Epithelial cell of esophagus (primary cell): ENCODE results near the gene SERPINA5.
"Not testable (repeated sequence)": the region's sequence is repeated elsewhere in the genome, so short reads cannot be mapped to it uniquely, and the experiment has no call there.

Source experiments
- DNase-seq: peaks from one replicate; pipeline ENCODE4 v3.0.0; 2010; ENCODE audit warnings: low read depth
- H3K4me3 ChIP-seq: 2 replicates; pipeline ENCODE4 v1.5.1; 2011; ENCODE audit warnings: mild to moderate bottlenecking, low read length, control low read depth
- TF ChIP-seq, protein P1 (sequence below): IDR thresholded peaks from 2 replicates; pipeline ENCODE4 v1.5.1; 2011; ENCODE audit warnings: low read depth, mild to moderate bottlenecking, low read length, control low read depth, inconsistent platforms; ENCODE audit not compliant: insufficient read depth; ENCODE audit errors: missing control alignments

Gene SERPINA5

DNA sequence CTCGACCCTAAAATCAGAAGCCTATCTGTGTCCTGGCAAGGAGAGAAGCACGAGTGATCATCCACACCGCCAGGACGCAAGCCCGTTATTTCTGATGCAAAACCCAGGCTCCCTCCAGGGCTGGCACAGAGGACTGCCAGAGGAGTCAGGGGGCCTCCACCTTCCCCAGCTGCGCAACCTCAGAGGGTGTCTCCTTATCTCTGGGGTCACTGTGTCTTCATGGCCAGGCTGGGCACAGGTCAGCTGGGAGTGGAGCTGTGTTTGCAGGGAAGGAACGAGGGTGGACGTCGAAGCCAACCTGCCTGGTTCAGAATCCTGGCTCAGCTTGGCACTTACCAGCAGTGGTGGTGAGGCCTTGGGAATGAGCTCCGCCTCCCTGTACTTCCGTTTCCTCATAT, 18.9 kb downstream of the SERPINA5 start:
- TF ChIP-seq, protein P1, sequence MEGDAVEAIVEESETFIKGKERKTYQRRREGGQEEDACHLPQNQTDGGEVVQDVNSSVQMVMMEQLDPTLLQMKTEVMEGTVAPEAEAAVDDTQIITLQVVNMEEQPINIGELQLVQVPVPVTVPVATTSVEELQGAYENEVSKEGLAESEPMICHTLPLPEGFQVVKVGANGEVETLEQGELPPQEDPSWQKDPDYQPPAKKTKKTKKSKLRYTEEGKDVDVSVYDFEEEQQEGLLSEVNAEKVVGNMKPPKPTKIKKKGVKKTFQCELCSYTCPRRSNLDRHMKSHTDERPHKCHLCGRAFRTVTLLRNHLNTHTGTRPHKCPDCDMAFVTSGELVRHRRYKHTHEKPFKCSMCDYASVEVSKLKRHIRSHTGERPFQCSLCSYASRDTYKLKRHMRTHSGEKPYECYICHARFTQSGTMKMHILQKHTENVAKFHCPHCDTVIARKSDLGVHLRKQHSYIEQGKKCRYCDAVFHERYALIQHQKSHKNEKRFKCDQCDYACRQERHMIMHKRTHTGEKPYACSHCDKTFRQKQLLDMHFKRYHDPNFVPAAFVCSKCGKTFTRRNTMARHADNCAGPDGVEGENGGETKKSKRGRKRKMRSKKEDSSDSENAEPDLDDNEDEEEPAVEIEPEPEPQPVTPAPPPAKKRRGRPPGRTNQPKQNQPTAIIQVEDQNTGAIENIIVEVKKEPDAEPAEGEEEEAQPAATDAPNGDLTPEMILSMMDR, result no peak
- DNase-seq, result no peak
- no peak overlapping the region for H3K4me3 ChIP-seq

DNA sequence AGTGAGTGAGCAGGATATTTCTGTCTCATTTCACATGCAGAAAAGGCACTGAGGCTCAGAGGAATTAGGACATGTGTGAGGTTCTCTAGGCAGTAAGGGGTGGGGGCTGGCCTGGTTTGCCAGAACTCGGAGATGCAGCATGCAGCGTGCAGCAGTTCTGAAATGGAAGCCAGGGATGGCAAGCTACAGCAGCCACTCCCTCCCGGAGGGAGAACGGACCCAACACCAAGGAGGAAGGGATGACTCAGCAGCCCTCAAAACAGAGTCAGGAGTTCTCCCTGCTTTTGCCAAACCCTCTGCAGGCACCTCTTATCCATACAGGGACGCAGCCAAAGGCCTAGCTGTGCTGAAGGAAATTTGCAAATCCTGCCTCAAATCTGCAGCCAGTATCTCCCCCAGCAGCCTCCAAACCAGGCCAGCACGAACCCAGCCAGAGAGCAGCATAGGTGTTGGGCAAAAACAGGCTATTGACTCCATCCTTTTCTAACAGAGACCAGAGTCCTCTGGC, 20.7 kb downstream of the SERPINA5 start:
- H3K4me3 ChIP-seq, result no peak overlapping the region
- TF ChIP-seq, protein P1, result no peak
- DNase-seq, result peak; percentile 82

DNA sequence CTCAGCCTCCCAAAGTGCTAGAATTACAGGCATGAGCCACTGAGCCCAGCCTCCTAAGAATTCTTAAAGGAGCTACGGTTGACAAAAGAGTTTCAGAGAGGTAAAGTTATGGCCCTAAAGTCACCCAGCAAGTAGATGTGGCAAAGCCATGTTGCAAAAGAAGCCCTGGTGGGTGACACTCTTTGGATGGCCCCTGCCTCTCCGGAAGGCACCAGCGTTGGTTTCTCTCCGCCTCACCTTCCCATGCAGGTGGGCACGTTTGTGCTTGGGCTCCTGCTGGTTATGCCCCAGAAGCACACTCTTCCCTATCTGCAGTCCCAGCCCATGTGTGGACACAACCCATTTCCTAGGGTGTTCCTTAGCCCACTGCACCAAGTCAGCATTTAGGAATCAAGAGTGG, 21.5 kb downstream of the SERPINA5 start:
- no peak overlapping the region for H3K4me3 ChIP-seq
- no peak for DNase-seq
- TF ChIP-seq, protein P1, result no peak

DNA sequence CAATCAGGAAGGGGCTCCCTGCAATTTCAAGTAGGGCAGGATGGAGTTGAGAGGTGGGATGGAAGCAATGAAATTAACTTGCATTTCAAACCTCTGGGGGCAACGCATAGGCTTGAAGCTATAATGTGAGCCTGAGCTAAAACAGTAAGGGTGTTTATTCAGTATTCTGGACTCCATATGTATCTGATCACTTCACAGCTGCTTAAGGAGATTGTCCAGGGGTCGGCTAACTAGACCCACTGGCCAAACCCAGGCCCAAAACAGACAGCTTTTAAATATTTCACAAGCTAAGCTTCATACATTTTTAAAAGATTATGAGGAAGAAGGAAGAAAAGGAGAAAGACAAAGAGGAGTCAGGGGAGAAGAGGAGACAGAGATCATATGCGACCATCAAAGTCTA, 24.1 kb downstream of the SERPINA5 start:
- H3K4me3 ChIP-seq, result no peak overlapping the region
- TF ChIP-seq, protein P1, result no peak
- DNase-seq, result no peak

DNA sequence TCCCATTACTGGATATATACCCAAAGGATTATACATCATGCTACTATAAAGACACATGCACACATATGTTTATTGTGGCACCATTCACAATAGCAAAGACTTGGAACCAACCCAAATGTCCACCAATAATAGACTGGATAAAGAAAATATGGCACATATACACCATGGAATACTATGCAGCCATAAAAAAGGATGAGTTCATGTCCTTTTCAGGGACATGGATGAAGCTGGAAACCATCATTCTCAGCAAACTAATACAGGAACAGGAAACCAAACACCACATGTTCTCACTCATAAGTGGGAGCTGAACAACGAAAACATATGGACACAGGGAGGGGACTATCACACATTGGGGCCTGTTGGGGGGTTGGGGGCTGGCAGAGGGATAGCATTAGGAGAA, 27.7 kb downstream of the SERPINA5 start:
- DNase-seq, H3K4me3 ChIP-seq: not testable (repeated sequence)

DNA sequence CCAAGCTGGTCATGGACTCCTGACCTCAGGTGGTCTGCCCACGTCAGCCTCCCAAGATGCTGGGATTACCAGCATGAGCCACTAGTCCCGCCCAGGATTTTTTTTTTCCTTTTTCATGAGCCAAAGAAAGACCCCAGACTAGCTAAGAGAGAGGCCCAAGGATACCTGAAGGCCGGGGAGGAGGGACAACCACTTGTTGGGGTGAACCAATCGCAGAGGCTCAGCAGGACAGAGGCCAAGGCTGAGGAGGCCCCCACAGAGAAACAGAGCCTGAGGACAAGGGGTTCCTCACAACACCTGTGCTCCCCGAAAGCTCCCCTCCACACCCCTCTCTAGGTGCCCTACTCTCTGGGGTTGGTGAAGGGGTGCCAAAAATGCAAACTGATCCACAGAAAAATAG, 30.0 kb downstream of the SERPINA5 start:
- DNase-seq, result no peak
- no peak overlapping the region for H3K4me3 ChIP-seq
- TF ChIP-seq, protein P1, result no peak

DNA sequence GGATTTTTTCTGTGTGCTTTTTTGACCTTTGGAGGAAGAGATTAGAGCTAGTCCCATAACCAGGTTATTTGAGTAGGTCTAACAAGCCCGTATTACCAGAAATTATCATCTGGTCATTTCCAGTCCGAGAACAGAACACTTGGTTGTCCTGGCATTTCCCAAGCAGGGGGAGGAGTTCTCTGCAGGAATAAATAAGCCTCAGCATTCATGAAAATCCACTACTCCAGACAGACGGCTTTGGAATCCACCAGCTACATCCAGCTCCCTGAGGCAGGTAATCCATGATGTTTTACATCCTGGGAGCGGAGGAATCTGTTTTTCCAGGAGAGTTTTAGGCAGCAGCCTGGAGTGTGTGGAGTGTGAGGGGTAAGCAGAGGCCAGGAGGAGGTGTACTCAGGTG, 30.9 kb downstream of the SERPINA5 start, which contains the start of gene SERPINA3:
Gene SERPINA3 (plus strand): TSS at position 218 of the 400 bp plus-strand sequence. CDS start 2,051 bp downstream, outside the sequence.
- no peak for DNase-seq
- TF ChIP-seq, protein P1, result no peak
- H3K4me3 ChIP-seq, result no peak within 1 kb of the TSS
